IPS-18c (cell line): ENCODE results near the gene E2F7.
"Not testable (repeated sequence)": the region's sequence is repeated elsewhere in the genome, so short reads cannot be mapped to it uniquely, and the experiment has no call there.

Experiments
- H3K4me3 ChIP-seq: 2 replicates; pipeline ENCODE4 v1.7.0; 2013; ENCODE audit warnings: low read depth, mild to moderate bottlenecking, low read length, moderate library complexity; ENCODE audit not compliant: insufficient read depth
- H3K9me3 ChIP-seq: one replicate; pipeline ENCODE4 v1.6.1; 2013; ENCODE audit warnings: mild to moderate bottlenecking, low read length, moderate library complexity; ENCODE audit not compliant: control insufficient read depth, insufficient read depth

The E2F7 gene, protein sequence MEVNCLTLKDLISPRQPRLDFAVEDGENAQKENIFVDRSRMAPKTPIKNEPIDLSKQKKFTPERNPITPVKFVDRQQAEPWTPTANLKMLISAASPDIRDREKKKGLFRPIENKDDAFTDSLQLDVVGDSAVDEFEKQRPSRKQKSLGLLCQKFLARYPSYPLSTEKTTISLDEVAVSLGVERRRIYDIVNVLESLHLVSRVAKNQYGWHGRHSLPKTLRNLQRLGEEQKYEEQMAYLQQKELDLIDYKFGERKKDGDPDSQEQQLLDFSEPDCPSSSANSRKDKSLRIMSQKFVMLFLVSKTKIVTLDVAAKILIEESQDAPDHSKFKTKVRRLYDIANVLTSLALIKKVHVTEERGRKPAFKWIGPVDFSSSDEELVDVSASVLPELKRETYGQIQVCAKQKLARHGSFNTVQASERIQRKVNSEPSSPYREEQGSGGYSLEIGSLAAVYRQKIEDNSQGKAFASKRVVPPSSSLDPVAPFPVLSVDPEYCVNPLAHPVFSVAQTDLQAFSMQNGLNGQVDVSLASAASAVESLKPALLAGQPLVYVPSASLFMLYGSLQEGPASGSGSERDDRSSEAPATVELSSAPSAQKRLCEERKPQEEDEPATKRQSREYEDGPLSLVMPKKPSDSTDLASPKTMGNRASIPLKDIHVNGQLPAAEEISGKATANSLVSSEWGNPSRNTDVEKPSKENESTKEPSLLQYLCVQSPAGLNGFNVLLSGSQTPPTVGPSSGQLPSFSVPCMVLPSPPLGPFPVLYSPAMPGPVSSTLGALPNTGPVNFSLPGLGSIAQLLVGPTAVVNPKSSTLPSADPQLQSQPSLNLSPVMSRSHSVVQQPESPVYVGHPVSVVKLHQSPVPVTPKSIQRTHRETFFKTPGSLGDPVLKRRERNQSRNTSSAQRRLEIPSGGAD

GRCh38 chr12:77065361-77066204 lies at the start of gene E2F7:
Gene E2F7 (minus strand): TSS chr12:77065569. CDS start chr12:77064635, 934 bp downstream.
- H3K4me3 ChIP-seq, result peak within 1 kb of the TSS; percentile 88
- no peaks in the 10 kb centered on the region for H3K9me3 ChIP-seq

- H3K9me3 ChIP-seq, result no peaks in the 10 kb centered on the region
- H3K4me3 ChIP-seq, result no peak overlapping the region
Measured at GRCh38 chr12:77113971-77114370, 48.6 kb upstream of the E2F7 start.

- Histone ChIP-seq H3K9me3 (no peaks in the 10 kb centered on the region), H3K4me3 (no peak overlapping the region)
Measured at GRCh38 chr12:77108707-77109106, 43.3 kb upstream of the E2F7 start.

DNA sequence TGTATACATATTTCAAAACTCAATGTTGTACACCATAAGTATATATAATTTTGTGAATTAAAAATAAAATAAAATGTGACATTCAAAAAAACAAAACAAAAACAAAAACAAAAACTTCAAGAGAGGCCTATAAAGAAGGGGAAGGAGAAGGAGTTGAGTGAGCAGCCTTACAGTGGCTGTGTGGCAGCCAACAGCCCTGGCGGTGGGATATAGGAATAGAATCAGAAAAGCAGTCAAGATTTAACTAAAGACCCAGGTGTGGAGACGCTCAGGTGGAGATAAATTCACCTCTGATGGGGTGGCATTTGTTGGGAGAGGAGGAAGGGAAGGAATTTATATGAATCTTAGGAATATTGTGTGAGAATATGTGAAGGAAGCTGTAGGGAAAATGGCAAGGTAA lies 41.8 kb upstream of the E2F7 start:
- Histone ChIP-seq H3K4me3 (no peak overlapping the region), H3K9me3 (no peaks in the 10 kb centered on the region)

GRCh38 chr12:77104792-77105191 lies 39.4 kb upstream of the E2F7 start:
- Histone ChIP-seq H3K4me3 (no peak overlapping the region), H3K9me3 (no peaks in the 10 kb centered on the region)

GRCh38 chr12:77104286-77104685 lies 38.9 kb upstream of the E2F7 start:
- Histone ChIP-seq H3K9me3 (no peaks in the 10 kb centered on the region), H3K4me3 (no peak overlapping the region)

DNA sequence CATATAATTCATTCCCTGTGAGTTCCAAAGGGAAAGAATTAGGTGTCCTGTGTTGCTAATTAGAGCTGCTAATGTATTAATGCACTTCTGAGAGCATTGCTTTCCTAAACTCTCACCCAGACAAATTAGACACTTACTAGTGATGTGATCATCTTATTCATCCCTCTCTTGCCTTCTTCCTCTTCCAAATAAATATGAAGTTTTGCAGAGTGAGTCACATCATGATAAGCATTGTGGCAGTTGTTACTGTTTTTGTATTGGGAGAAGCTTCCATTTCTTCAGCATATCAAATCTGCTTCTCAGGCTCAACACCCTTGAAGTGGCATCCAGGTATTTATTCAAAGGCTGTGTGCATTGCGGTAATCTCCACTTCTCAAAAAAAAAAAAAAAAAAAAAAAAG lies 37.3 kb upstream of the E2F7 start:
- Histone ChIP-seq H3K4me3 (no peak overlapping the region), H3K9me3 (no peaks in the 10 kb centered on the region)

DNA sequence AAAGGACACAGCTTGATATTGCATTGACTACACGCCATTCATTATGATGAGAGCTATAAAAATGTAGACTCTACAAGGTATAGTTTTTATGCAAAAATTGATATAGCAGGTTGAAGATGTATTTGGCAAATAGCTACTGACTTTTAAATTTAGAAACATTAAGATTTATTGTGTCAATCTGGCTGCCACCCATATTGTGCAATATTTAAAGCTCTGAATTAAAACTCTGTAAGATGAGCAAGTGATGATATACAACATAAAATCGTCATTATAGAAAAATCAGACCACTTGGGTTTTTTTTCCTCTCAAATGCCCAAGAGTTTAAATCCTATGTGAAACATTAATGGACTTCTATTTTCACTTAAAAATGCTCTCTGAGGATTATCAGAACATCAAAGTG lies 36.8 kb upstream of the E2F7 start:
- H3K9me3 ChIP-seq, result no peaks in the 10 kb centered on the region
- H3K4me3 ChIP-seq, result no peak overlapping the region

GRCh38 chr12:77099799-77100198 lies 34.4 kb upstream of the E2F7 start:
- Histone ChIP-seq H3K9me3 (no peaks in the 10 kb centered on the region), H3K4me3 (no peak overlapping the region)

- no peaks in the 10 kb centered on the region for H3K9me3 ChIP-seq
Measured at GRCh38 chr12:77097846-77098245, 32.5 kb upstream of the E2F7 start.

GRCh38 chr12:77092227-77092626 lies 26.9 kb upstream of the E2F7 start:
- not testable (repeated sequence) for H3K4me3 ChIP-seq, H3K9me3 ChIP-seq

More at GRCh38 chr12:77097846-77098245, 32.5 kb upstream of the E2F7 start:
- no peak overlapping the region for H3K4me3 ChIP-seq

GRCh38 chr12:77089686-77090220 lies 24.4 kb upstream of the E2F7 start:
- H3K4me3 ChIP-seq, result no peak overlapping the region
- H3K9me3 ChIP-seq, result no peaks in the 10 kb centered on the region

- Histone ChIP-seq H3K4me3 (no peak overlapping the region), H3K9me3 (no peaks in the 10 kb centered on the region)
Measured at GRCh38 chr12:77087427-77087826, 22.1 kb upstream of the E2F7 start.

DNA sequence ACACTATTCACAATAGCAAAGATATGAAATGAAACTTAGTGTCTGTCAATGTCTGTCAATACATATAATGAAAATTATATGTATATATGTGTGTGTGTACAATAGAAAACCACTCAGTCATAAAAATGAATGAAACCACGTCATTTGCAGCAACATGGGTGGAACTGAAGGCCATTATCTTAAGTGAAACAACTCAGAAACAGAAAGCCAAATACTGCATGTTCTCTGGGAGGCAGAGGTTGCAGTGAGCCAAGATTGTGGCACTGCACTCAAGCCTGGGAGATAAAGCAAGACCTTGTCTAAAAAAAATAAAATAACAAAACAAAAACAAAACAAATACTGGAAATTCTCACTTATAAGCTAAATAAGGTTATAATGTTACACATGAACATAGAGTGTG lies 16.7 kb upstream of the E2F7 start:
- H3K9me3 ChIP-seq, result no peaks in the 10 kb centered on the region
- no peak overlapping the region for H3K4me3 ChIP-seq

- Histone ChIP-seq H3K9me3 (no peaks in the 10 kb centered on the region), H3K4me3 (no peak overlapping the region)
Measured at GRCh38 chr12:77079631-77080030, 14.3 kb upstream of the E2F7 start.

DNA sequence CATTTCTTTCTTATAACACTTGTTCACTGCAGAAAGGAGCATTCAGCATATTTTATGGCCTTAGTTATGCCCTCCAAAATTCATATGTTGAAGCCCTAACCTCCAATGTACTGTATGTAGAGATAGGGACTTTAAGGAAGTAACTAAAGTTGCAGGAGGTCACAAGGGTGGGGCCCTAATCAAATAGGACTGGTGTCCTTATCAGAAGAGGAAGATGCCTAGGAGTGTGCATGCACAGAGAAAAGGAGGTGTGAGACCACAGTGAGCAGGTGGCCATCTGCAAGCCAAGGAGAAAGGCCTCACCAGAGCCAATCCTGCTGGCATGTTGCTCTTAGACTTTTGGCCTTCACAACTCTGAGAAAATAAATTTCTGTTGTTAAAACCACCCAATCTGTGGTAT lies 12.9 kb upstream of the E2F7 start:
- H3K9me3 ChIP-seq, result no peaks in the 10 kb centered on the region
- H3K4me3 ChIP-seq, result no peak overlapping the region

GRCh38 chr12:77076886-77077285 lies 11.5 kb upstream of the E2F7 start:
- no peaks in the 10 kb centered on the region for H3K9me3 ChIP-seq

More at GRCh38 chr12:77076886-77077285, 11.5 kb upstream of the E2F7 start:
- H3K4me3 ChIP-seq, result no peak overlapping the region
